Colonic mucosa (tissue), 4 donors: ENCODE data around the gene ECI2. TPM values are rescaled to one million over a fixed set of nuclear protein-coding genes. Genes with fewer than 3 reads are reported as not detected.

Experiments
- DNase-seq: peaks from one replicate; pipeline ENCODE4 v3.0.0-alpha.2; 2020
- H3K27ac ChIP-seq: fragments of 200-600 bp; one replicate; pipeline ENCODE4 v1.8.0; 2021
- H3K27me3 ChIP-seq: fragments of 200-600 bp; one replicate; pipeline ENCODE4 v1.8.0; 2021
- H3K36me3 ChIP-seq: fragments of 200-600 bp; one replicate; pipeline ENCODE4 v1.8.0; 2021
- H3K4me1 ChIP-seq: fragments of 200-600 bp; one replicate; pipeline ENCODE4 v1.8.0; 2021; ENCODE audit warnings: mild to moderate bottlenecking
- H3K4me3 ChIP-seq: fragments of 200-600 bp; one replicate; pipeline ENCODE4 v1.8.0; 2021
- H3K9ac ChIP-seq, 2 donors: one replicate each; pipeline ENCODE4 v1.7.0; 2013; ENCODE audit warnings: control low read depth in 2 of 2, low read depth in 2 of 2, low read length in 2 of 2
- H3K9me3 ChIP-seq: fragments of 200-600 bp; one replicate; pipeline ENCODE4 v1.8.0; 2021
- intact Hi-C: fragments of 100-400 bp; cut with DNase I; formaldehyde crosslinking; loops from one replicate; pipeline ENCODE4 v1.14.1; 2022
- total RNA-seq, 2 donors: library from RNA; stranded (reverse); fragmentation: NEBNext Ultra II Directional in 1 of 2; extraction: Animal tissue kit (Norgen Biotek cat#: 25700) in 1 of 2; gene quantifications; one replicate each; pipeline ENCODE4 v1.2.1, GENCODE V29; 2021
- TF ChIP-seq, protein P1 (sequence below): fragments of 200-600 bp; IDR thresholded peaks from one replicate; pipeline ENCODE4 v1.8.0; 2022; ENCODE audit warnings: antibody characterized with exemption, mild to moderate bottlenecking
- donor health status: healthy.
- donor health status: DM: no; HTN: no; CAD: no.
- donor health status: DM: no; HTN: no; CAD: no.

Gene ECI2
- total RNA-seq, 2 donors from 2014 or later, result 65.5 to 94.8 TPM

DNA sequence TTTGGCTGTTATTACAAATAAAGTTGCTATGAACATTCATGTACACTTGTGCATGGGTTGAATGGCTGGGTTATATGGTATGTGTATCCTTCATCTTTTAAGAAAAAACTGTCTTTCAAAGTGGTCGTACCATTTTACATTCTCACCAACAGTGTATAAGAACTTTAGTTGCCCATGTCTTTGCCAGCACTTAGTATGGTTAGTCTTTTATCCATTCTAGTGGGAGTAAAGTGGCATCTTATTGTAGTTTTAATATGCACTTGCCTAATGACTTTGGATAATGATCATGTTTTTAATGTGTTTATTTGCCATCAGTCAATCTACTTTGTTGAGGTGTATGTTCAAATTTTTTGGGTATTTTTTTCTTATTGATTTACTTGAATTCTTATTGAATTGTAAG, 32.5 kb upstream of the ECI2 start:
- intact Hi-C loops, result no loop called here
- TF ChIP-seq, protein P1, sequence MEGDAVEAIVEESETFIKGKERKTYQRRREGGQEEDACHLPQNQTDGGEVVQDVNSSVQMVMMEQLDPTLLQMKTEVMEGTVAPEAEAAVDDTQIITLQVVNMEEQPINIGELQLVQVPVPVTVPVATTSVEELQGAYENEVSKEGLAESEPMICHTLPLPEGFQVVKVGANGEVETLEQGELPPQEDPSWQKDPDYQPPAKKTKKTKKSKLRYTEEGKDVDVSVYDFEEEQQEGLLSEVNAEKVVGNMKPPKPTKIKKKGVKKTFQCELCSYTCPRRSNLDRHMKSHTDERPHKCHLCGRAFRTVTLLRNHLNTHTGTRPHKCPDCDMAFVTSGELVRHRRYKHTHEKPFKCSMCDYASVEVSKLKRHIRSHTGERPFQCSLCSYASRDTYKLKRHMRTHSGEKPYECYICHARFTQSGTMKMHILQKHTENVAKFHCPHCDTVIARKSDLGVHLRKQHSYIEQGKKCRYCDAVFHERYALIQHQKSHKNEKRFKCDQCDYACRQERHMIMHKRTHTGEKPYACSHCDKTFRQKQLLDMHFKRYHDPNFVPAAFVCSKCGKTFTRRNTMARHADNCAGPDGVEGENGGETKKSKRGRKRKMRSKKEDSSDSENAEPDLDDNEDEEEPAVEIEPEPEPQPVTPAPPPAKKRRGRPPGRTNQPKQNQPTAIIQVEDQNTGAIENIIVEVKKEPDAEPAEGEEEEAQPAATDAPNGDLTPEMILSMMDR, result no peak
- no peaks in the 10 kb centered on the region for H3K9me3 ChIP-seq
- H3K27ac ChIP-seq, result no peak overlapping the region
- DNase-seq, result no peak
- H3K4me3 ChIP-seq, result no peak overlapping the region
- no peak overlapping the region for H3K9ac ChIP-seq
- no peaks in the 10 kb centered on the region for H3K27me3 ChIP-seq
- no peaks in the 10 kb centered on the region for H3K4me1 ChIP-seq
- no peaks in the 10 kb centered on the region for H3K36me3 ChIP-seq

GRCh38 chr6:4167123-4167522, 31.7 kb upstream of the ECI2 start:
- Histone ChIP-seq H3K27me3 (no peaks in the 10 kb centered on the region), H3K9me3 (no peaks in the 10 kb centered on the region), H3K4me1 (no peaks in the 10 kb centered on the region), H3K36me3 (no peaks in the 10 kb centered on the region), H3K4me3 (no peak overlapping the region), H3K9ac (no peak overlapping the region), H3K27ac (no peak overlapping the region)
- no peak for DNase-seq
- intact Hi-C loops, result no loop called here
- TF ChIP-seq, protein P1, result no peak

GRCh38 chr6:4164456-4164855, 29.1 kb upstream of the ECI2 start:
- intact Hi-C loops, result no loop called here
- TF ChIP-seq, protein P1, result no peak
- no peaks in the 10 kb centered on the region for H3K36me3 ChIP-seq

DNA sequence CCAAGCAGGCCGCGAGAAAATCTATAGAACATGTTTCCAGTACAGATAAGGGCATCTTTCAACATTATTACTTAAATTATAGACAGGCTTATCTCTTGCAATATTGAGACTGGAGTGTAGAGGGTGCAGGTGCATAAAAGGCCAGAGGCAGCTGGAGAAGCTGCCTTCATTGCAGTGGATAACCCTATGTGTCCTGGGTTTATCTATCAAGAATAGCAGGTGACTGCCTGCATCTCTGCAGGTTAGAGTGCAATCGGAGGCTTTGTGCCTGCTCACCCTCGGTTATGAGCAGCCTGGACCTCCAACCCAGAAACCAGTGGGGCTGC, 28.7 kb upstream of the ECI2 start:
- H3K27ac ChIP-seq, result no peak overlapping the region
- no peak overlapping the region for H3K9ac ChIP-seq
- no peak overlapping the region for H3K4me3 ChIP-seq
- no peaks in the 10 kb centered on the region for H3K9me3 ChIP-seq
- intact Hi-C loops, result no loop called here
- H3K4me1 ChIP-seq, result no peaks in the 10 kb centered on the region
- no peaks in the 10 kb centered on the region for H3K36me3 ChIP-seq
- no peak for DNase-seq
- no peaks in the 10 kb centered on the region for H3K27me3 ChIP-seq
- TF ChIP-seq, protein P1, result no peak

More at GRCh38 chr6:4164456-4164855, 29.1 kb upstream of the ECI2 start:
- Histone ChIP-seq H3K9ac (no peak overlapping the region), H3K27me3 (no peaks in the 10 kb centered on the region), H3K9me3 (no peaks in the 10 kb centered on the region), H3K4me3 (no peak overlapping the region), H3K27ac (no peak overlapping the region), H3K4me1 (no peaks in the 10 kb centered on the region)
- DNase-seq, result no peak

DNA sequence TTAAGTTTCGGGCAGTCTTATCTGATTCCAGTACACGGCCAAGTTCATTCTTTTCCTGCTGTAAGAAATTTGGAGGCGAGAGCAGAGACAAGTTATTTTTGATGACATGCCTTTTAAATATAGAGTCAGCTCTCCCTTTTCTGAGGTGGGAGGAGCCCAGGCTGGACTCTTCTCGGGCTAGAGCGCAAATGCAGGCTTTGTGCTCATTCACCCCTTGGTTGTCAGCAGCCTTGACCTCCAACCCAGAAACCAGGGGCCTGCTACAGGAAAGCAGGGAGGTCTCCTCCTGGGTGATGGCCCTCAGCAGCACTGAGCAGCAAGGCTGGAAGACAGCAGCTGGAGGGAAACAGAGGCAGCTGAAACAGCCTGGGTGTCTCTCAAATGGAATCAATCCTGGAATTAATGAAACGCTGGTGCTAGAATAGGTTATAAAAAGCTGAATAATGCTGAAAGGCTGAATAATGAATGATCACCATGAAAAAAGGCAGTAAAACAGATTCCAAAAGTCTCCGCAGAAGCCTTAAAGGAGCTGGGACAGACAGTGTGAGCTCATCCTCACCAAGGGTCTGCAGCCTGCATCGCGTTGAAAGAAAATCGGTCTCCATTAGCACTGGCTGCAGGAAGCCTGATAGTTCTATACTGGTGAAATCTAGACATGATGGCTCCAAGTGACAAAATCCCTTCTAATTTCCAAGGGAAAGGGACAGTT, 28.2 kb upstream of the ECI2 start:
- TF ChIP-seq, protein P1, result no peak
- H3K4me1 ChIP-seq, result no peaks in the 10 kb centered on the region
- no peaks in the 10 kb centered on the region for H3K27me3 ChIP-seq
- intact Hi-C loops, result no loop called here
- no peak for DNase-seq
- H3K27ac ChIP-seq, result no peak overlapping the region
- no peak overlapping the region for H3K4me3 ChIP-seq
- H3K36me3 ChIP-seq, result no peaks in the 10 kb centered on the region
- no peaks in the 10 kb centered on the region for H3K9me3 ChIP-seq
- no peak overlapping the region for H3K9ac ChIP-seq
